Brain microvascular endothelial cell (primary cell): ENCODE data around the gene FAHD2B.
"Not testable (repeated sequence)": the region's sequence is repeated elsewhere in the genome, so short reads cannot be mapped to it uniquely, and the experiment has no call there.

ENCODE experiments used
- DNase-seq: peaks from one replicate; pipeline ENCODE4 v3.0.0-alpha.2; 2020
- H3K27ac ChIP-seq: fragments of 250-450 bp; sonication (Bioruptor Pico); 2 replicates; pipeline ENCODE4 v1.5.1; 2020; ENCODE audit warnings: mild to moderate bottlenecking, moderate library complexity
- H3K27me3 ChIP-seq: fragments of 250-450 bp; sonication (Bioruptor Pico); replicated peaks from 2 replicates; pipeline ENCODE4 v1.5.1; 2020; ENCODE audit warnings: mild to moderate bottlenecking
- H3K36me3 ChIP-seq: fragments of 250-450 bp; sonication (Bioruptor Pico); replicated peaks from 2 replicates; pipeline ENCODE4 v1.5.1; 2020; ENCODE audit warnings: mild to moderate bottlenecking
- H3K4me3 ChIP-seq: 2 replicates; pipeline ENCODE4 v1.5.1; 2011; ENCODE audit warnings: low read depth, mild to moderate bottlenecking, control low read depth, low read length, moderate library complexity
- in situ Hi-C: cut with HindIII; loops from 2 replicates; pipeline ENCODE4 v1.10.0; 2017; ENCODE audit warnings: low sequenced_read_pairs, low pct_ligation_motif_present
- TF ChIP-seq, protein P1 (sequence below): IDR thresholded peaks from 2 replicates; pipeline ENCODE4 v1.5.1; 2011; ENCODE audit warnings: low read depth, mild to moderate bottlenecking, moderate library complexity, low read length, control low read depth, inconsistent platforms; ENCODE audit errors: missing control alignments

Gene FAHD2B

DNA sequence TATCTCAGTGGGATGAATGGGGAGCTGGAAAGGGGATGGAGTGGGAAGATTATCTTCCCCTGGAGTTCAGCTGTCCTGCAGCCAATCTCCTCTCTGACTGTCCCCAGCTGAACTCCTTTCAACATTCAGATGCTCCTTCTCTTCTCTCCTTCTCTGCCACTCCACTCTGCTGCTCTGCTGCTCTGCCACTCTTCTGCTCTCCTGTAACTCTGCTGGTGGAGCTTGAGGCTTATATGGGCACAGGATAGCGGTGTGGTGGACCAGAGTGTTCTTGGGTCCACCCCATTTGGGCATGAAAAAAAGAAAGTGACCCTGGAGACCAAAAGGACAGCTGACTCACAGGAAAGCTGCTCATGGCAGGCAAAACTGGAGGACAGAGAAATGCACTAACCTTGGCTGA lies 26.6 kb downstream of the FAHD2B start:
- Histone ChIP-seq H3K27ac (no peak overlapping the region), H3K27me3 (no peaks in the 10 kb centered on the region), H3K36me3 (no peaks in the 10 kb centered on the region), H3K4me3 (no peak overlapping the region)
- in situ Hi-C loops: no loop called here
- TF ChIP-seq, protein P1, sequence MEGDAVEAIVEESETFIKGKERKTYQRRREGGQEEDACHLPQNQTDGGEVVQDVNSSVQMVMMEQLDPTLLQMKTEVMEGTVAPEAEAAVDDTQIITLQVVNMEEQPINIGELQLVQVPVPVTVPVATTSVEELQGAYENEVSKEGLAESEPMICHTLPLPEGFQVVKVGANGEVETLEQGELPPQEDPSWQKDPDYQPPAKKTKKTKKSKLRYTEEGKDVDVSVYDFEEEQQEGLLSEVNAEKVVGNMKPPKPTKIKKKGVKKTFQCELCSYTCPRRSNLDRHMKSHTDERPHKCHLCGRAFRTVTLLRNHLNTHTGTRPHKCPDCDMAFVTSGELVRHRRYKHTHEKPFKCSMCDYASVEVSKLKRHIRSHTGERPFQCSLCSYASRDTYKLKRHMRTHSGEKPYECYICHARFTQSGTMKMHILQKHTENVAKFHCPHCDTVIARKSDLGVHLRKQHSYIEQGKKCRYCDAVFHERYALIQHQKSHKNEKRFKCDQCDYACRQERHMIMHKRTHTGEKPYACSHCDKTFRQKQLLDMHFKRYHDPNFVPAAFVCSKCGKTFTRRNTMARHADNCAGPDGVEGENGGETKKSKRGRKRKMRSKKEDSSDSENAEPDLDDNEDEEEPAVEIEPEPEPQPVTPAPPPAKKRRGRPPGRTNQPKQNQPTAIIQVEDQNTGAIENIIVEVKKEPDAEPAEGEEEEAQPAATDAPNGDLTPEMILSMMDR: no peak
- DNase-seq: no peak

DNA sequence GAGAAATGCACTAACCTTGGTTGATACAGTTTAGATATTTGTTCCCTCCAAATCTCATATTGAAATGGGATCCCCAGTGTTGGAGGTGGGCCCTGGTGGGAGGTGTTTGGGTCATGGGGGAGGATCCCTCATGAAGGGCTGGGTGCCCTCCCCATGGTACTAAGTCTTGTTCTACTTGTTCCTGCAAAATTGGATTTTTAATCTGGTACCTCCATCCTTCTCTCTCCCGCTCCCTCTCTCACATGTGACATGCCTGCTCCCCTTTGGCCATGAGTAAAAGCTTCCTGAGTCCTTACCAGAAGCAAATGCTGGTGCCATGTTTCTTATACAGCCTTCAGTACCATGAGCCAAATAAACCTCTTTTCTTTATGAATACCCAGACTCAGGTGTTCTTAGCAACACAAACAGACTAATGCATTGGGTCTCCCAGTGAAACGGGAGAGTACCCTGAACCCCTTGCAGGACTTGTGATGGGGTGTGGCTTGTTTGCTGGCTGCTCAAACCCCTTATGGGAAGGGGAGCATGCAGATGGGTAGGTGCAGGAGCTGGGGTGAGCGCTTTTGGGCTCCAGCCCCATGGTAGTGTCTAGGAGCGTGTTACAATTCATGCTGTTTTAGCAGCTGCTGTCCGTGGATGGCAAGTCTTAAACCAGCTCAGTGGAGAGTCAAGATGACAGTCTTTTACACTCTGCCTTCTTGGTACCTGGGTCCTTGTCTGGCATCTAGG lies 27.2 kb downstream of the FAHD2B start:
- Histone ChIP-seq H3K27me3 (no peaks in the 10 kb centered on the region), H3K4me3 (no peak overlapping the region), H3K36me3 (no peaks in the 10 kb centered on the region), H3K27ac (no peak overlapping the region)
- DNase-seq: no peak
- TF ChIP-seq, protein P1: no peak
- in situ Hi-C loops: no loop called here

DNA sequence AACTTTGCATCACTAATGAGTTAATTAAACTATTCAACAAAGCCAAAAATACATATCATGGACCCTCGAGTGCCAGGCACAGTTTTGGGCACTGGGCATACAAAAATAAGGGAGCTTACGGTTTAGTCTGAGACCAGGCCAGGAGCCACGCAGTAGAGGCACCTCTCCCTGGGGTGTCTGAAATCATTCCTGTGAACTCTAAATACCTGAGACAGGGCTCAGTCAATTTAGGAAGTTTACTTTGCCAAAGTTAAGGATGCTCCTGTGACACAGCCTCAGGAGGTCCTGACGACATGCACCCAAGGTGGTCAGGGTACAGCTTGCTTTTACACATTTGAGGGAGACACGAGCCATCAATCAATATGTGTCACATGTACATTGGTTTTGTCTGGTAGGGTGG lies 28.7 kb downstream of the FAHD2B start:
- H3K27me3 ChIP-seq, in situ Hi-C loops, H3K4me3 ChIP-seq: not testable (repeated sequence)

DNA sequence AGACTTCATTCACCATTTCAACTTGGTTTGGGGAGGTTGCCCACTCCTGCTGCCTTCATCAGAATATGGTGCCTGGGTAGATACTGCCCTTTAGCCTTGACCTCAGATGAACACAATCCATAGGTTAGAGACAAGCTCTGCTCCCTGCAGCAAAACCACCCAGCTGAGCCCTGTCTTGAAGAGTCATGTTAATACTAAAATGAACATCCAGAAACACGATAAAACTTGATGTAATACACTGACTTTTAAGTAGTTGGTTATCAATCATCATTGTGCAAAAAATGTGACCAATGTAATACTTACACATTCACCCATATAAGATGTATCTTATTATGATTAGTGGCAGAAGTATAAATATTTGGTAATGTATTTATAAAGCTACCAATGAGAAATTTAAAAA lies 32.7 kb downstream of the FAHD2B start:
- H3K36me3 ChIP-seq, DNase-seq, H3K27me3 ChIP-seq, H3K4me3 ChIP-seq, H3K27ac ChIP-seq, in situ Hi-C loops: not testable (repeated sequence)

More for the DNA sequence above, 28.7 kb downstream of the FAHD2B start:
- DNase-seq, H3K27ac ChIP-seq, H3K36me3 ChIP-seq: not testable (repeated sequence)

DNA sequence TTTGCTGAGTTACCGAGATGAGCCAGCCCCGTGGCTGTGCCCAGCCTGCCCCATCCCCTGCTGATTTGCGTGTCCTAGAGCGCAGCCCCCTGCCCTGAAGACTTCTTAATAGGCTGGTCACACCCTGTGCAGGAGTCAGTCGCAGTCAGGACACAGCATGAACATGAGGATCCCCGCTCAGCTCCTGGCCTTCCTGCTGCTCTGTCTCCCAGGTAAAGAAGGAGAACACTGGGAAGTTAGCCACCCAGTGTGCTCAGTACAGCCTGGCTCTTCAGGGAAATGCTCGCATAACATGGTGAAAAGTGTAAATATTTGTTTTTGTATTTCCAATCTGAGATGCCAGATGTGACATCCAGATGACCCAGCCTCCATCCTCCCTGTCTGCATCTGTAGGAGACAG lies 34.9 kb downstream of the FAHD2B start:
- H3K27ac ChIP-seq, H3K4me3 ChIP-seq, H3K27me3 ChIP-seq, DNase-seq, in situ Hi-C loops, H3K36me3 ChIP-seq: not testable (repeated sequence)

DNA sequence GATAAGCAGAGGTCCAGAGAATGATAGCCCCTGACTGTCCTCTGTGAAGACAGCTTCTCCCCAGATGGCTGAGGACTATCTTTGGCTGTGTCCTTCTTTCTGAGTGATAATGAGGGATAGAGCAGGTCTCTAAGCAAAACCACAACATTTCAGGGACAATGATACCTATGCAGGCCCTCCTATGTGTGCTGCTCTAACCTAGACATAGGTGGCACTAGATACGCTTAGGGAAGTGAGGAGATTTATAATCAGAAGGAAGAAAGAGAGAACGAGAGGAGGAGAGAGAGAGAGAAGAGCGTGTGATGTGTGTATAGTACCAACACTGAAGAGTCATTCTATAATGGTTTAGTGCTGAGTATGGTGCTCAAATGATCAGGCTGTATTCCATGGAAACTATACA lies 38.5 kb downstream of the FAHD2B start:
- in situ Hi-C loops, H3K27ac ChIP-seq, H3K36me3 ChIP-seq, DNase-seq, H3K4me3 ChIP-seq, H3K27me3 ChIP-seq: not testable (repeated sequence)

DNA sequence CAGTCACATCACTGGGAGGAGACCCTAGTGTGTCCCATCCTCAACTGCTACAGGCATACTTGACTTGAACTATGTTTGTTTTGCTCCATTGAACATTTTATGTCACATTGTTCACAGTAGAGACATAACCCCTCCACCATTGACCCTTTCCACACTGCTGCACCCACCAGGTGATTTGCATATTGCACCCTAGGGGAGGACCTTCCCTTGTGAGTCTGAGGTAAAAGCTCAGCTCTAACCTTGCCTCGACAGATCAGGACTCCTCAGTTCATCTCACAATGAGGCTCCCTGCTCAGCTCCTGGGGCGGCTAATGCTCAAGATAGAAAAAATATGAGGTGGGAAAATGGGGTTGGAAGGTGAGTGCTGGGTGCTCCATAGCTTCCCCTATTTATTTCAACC lies 44.6 kb downstream of the FAHD2B start:
- H3K4me3 ChIP-seq, H3K36me3 ChIP-seq, H3K27ac ChIP-seq, in situ Hi-C loops, DNase-seq, H3K27me3 ChIP-seq: not testable (repeated sequence)

DNA sequence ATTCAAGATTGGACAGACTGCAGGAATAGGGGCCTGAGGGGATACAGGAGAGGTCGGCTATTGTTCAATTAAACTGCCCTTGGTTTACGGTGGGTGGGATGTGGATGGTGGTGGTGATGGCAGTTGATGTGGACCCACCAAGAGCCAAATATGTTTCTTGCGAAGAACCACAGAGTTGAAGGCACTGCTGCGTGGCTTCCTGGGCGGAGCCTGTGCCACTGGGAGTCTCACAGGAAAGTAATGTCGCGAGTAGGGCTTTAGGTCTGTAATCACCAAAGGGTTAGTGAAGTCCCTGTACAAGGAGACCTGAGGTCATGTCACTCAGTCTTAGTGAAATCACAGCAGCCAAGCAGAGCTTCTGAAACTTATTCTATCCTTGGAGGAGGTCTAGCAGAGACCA lies 46.2 kb downstream of the FAHD2B start:
- DNase-seq, H3K4me3 ChIP-seq, in situ Hi-C loops, H3K27ac ChIP-seq, H3K27me3 ChIP-seq, H3K36me3 ChIP-seq: not testable (repeated sequence)

DNA sequence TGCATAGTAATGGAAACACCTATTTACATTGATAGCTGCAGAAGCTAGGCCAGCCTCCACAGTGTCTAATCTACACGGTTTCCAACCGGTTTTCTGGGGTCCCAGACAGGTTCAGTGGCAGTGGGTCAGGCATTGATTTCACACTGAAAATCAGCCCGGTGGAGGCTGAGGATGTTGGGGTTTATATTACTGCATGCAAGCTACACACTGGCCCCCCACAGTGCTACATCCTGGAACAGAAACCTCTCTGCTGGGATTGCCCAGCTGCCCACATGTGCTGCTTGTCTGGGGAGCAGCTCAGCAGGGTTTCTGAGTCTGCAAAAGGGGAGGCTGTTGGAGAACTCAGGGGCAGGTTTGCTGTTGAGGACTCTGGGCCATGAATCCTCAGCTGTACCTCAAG lies 48.0 kb downstream of the FAHD2B start:
- H3K27me3 ChIP-seq, H3K4me3 ChIP-seq, in situ Hi-C loops, H3K36me3 ChIP-seq, DNase-seq, H3K27ac ChIP-seq: not testable (repeated sequence)

DNA sequence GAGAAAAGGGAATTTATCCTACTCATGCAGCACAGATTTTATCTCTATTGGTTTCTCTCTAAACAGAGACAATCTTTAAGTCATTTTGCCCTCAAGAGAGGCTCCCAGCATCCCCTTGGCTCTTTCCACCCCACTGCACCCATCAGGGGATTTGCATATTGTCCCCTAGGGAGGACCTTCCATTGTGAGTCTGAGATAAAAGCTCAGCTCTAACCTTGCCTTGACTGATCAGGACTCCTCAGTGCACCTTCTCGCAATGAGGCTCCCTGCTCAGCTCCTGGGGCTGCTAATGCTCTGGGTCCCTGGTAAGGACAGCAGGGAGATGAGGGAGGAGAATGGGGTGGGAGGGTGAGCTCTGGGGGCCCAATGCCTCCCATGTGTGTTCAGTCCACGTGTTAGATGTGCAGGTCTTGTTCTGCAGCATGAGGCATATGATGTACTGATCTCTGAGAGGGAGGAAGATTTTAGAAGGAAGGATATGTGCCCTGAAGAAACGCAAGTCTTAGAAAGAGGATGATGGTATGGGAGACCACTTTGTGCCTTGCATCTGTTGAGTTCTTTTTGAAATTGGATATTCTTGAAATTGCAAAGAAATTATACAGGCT lies 48.7 kb downstream of the FAHD2B start:
- in situ Hi-C loops: not testable (repeated sequence)

More for the DNA sequence above, 48.7 kb downstream of the FAHD2B start:
- not testable (repeated sequence) for H3K27ac ChIP-seq, H3K27me3 ChIP-seq, DNase-seq, H3K36me3 ChIP-seq, H3K4me3 ChIP-seq
